Kidney (tissue), 14 donors: ENCODE measurements around the gene LRRC26. TPM values are rescaled to one million over a fixed set of nuclear protein-coding genes. Genes with fewer than 3 reads are reported as not detected.

Experiments
- DNase-seq, 5 donors: peaks; one replicate each; pipeline ENCODE4 v3.0.0-alpha.2; 2013 to 2020
- FAIRE-seq: peaks from 2 replicates; lab custom pipeline; 2012; peaks lifted over from hg19 to GRCh38; lab: Jason Lieb, UNC
- H3K27ac ChIP-seq, 2 donors: one replicate each; pipeline ENCODE4 v1.7.0; 2013; ENCODE audit warnings: low read depth in 2 of 2, low read length in 2 of 2, inconsistent platforms in 1 of 2
- H3K27me3 ChIP-seq: one replicate; pipeline ENCODE4 v1.7.1; 2013; ENCODE audit warnings: low read length, inconsistent platforms; ENCODE audit not compliant: control insufficient read depth, insufficient read depth
- H3K36me3 ChIP-seq, 3 donors: one replicate each; pipeline versions ENCODE4 v1.7.0 to v1.7.1; 2013; ENCODE audit warnings: low read length in 3 of 3, control low read depth in 1 of 3, inconsistent platforms in 1 of 3; ENCODE audit not compliant: insufficient read depth in 3 of 3, control insufficient read depth in 2 of 3
- H3K4me1 ChIP-seq, 3 donors: one replicate each; pipeline versions ENCODE4 v1.7.0 to v1.7.1; 2013; ENCODE audit warnings: low read length in 3 of 3, inconsistent platforms in 1 of 3, low read depth in 1 of 3; ENCODE audit not compliant: control insufficient read depth in 2 of 3, insufficient read depth in 2 of 3
- H3K4me3 ChIP-seq, 3 donors: one replicate each; pipeline versions ENCODE4 v1.7.0 to v1.8.1; 2013; ENCODE audit warnings: low read length in 3 of 3, control low read depth in 1 of 3, inconsistent platforms in 1 of 3
- H3K9ac ChIP-seq, 3 donors: one replicate each; pipeline versions ENCODE4 v1.7.0 to v1.7.1; 2013; ENCODE audit warnings: low read length in 3 of 3, control low read depth in 1 of 3, inconsistent platforms in 1 of 3
- H3K9me3 ChIP-seq, 3 donors: one replicate each; pipeline versions ENCODE4 v1.7.0 to v1.7.1; 2013; ENCODE audit warnings: low read length in 3 of 3, control low read depth in 1 of 3, inconsistent platforms in 1 of 3; ENCODE audit not compliant: control insufficient read depth in 2 of 3, insufficient read depth in 1 of 3
- intact Hi-C: fragments of 100-400 bp; cut with DNase I; formaldehyde crosslinking; loops from one replicate; pipeline ENCODE4 v1.11.1; 2022
- polyA plus RNA-seq: library from polyadenylated mRNA; stranded (reverse); fragments of 350-450 nt; fragmentation: Illumina TruSeq; extraction: RNeasy Lipid Tissue Mini Kit (QIAGEN cat#74804); gene quantifications from one replicate; pipeline ENCODE4 v1.2.3, GENCODE V29; 2014; ENCODE audit warnings: low read depth, low replicate concordance; ENCODE audit not compliant: insufficient read depth
- total RNA-seq: library from RNA; stranded (reverse); fragmentation: NEBNext Ultra II Directional; extraction: Animal tissue kit (Norgen Biotek cat#: 25700); gene quantifications from one replicate; pipeline ENCODE4 v1.2.1, GENCODE V29; 2021
- TF ChIP-seq, protein P1 (sequence below): IDR thresholded peaks from 3 replicates; pipeline ENCODE4 v1.5.1; 2012; ENCODE audit warnings: mild to moderate bottlenecking, moderate library complexity, borderline replicate concordance; ENCODE audit not compliant: insufficient read depth; ENCODE audit errors: extremely low read depth
- donor health status: control.
- donor health status: control.
- donor health status: control.
- donor health status: control.
- donor health status: control.
- donor health status: DM: yes; HTN: yes; CAD: no.
- donor health status: Normal renal cell carcinoma (clear cell type).

The LRRC26 gene
- total and polyA plus RNA-seq, 2 donors from 2014 or later = 0.25 TPM; not detected in 1

DNA sequence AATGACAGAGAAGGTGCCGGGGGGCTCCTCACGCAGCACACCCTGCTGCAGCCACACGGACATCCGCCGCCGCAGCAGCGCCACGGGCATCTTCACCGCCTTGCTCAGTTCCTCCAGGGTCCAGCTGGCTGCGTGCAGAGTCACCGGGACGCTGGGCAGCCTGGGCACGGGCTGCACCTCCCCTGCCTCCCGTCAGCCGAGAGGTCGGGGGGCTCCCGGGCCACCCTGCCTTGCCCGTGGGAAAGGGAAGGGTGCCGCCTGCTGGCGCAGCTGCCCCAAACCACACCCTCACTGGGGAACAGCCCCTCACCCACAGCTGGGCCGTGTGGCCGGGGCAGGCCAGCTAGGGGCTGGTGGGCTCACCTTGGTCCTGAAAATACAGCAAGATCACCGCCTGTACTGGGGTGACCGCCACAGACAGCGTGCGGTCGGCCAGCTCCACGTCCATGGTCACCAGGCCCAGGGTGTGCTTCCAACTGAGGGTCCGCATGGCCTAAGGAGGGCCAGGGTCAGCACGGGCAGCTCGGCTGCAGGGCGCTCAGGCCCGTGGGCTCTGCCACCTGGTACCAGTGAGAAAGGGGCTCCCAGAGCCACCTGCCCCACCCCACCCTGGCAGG is 5.6 kb upstream of the LRRC26 start:
- Histone ChIP-seq H3K4me3 (no peak overlapping the region), H3K27me3 (no peaks in the 10 kb centered on the region), H3K9ac (no peak overlapping the region), H3K36me3 (peaks cover 0 to 2% (median 0%) of the 10 kb centered on the region in 3 donors), H3K9me3 (no peaks in the 10 kb centered on the region), H3K4me1 (peaks cover 0 to 2% (median 0%) of the 10 kb centered on the region in 3 donors), H3K27ac (no peak overlapping the region)
- FAIRE-seq (no peak), DNase-seq (no peak)
- TF ChIP-seq, protein P1, sequence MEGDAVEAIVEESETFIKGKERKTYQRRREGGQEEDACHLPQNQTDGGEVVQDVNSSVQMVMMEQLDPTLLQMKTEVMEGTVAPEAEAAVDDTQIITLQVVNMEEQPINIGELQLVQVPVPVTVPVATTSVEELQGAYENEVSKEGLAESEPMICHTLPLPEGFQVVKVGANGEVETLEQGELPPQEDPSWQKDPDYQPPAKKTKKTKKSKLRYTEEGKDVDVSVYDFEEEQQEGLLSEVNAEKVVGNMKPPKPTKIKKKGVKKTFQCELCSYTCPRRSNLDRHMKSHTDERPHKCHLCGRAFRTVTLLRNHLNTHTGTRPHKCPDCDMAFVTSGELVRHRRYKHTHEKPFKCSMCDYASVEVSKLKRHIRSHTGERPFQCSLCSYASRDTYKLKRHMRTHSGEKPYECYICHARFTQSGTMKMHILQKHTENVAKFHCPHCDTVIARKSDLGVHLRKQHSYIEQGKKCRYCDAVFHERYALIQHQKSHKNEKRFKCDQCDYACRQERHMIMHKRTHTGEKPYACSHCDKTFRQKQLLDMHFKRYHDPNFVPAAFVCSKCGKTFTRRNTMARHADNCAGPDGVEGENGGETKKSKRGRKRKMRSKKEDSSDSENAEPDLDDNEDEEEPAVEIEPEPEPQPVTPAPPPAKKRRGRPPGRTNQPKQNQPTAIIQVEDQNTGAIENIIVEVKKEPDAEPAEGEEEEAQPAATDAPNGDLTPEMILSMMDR = no peak
- intact Hi-C loops = no loop called here

- TF ChIP-seq, protein P1 = no peak
- peaks cover 0 to 2% (median 0%) of the 10 kb centered on the region in 3 donors for H3K4me1 ChIP-seq
- no peaks in the 10 kb centered on the region for H3K36me3 ChIP-seq
- H3K4me3 ChIP-seq = no peak overlapping the region
- no peaks in the 10 kb centered on the region for H3K27me3 ChIP-seq
- no peaks in the 10 kb centered on the region for H3K9me3 ChIP-seq
- intact Hi-C loops = no loop called here
- FAIRE-seq (no peak), DNase-seq (no peak)
- H3K27ac ChIP-seq = no peak overlapping the region
- H3K9ac ChIP-seq = no peak overlapping the region
Observed at GRCh38 chr9:137174722-137175293, 5.0 kb upstream of the LRRC26 start.

DNA sequence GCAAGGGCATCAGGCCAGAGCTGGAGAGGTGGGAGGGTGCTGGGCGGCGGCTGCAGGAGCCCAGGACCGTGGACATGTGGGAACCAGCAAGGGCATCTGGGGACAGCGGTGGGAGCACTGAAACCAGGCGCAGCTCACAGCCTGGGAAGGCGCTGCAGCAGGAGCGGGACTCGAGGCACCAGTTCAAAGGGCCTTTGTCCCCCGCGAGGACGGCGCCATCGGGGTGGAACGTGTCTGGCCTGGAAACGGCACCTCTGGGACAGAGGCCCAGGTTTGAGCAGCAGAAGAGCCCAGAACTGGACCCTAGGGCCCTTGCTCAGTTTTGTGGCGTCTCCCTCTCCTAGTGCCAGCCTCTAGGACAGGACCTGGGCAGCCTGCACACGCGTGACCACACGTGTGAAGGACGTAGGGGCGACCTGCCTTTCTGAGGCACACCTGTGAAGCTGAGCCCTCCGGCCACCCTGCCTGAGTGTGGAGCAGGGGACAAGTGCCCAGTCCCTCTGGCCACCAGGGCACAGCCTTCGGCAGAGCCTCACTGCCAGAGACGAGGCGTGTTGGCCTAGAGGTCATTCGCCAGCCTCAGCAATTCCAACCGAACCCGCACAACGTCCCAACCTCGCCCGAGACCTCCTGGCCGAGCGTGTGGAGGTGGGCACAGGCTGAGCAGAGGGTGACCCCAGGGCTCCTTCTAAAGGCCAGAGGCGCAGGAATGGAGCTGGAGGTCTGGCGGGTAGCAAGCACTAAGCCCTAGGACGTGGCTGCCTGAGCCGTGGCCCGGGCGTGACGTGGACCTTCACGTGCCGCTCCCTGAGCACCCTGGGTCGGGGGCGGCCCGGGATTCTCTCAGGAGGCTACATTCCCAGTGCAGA is 4.2 kb upstream of the LRRC26 start:
- H3K4me1 ChIP-seq = peaks cover 0 to 8% (median 0%) of the 10 kb centered on the region in 3 donors
- H3K9ac ChIP-seq = no peak overlapping the region
- H3K27me3 ChIP-seq = no peaks in the 10 kb centered on the region
- DNase-seq = no peak
- no peaks in the 10 kb centered on the region for H3K9me3 ChIP-seq
- no peak for FAIRE-seq
- TF ChIP-seq, protein P1 = no peak
- intact Hi-C loops = no loop called here
- no peaks in the 10 kb centered on the region for H3K36me3 ChIP-seq
- no peak overlapping the region for H3K4me3 ChIP-seq
- no peak overlapping the region for H3K27ac ChIP-seq
